Urinary bladder (tissue), 4 donors: ENCODE measurements around the gene GLI3. TPM values are rescaled to one million over a fixed set of nuclear protein-coding genes. Genes with fewer than 3 reads are reported as not detected.

Experiments
- DNase-seq: peaks from one replicate; pipeline ENCODE4 v3.0.0-alpha.2; 2015; ENCODE audit errors: extremely low spot score
- H3K27ac ChIP-seq: one replicate; pipeline ENCODE4 v1.5.1; 2013; ENCODE audit warnings: low read depth, mild to moderate bottlenecking, moderate library complexity
- H3K36me3 ChIP-seq: one replicate; pipeline ENCODE4 v1.6.1; 2013; ENCODE audit warnings: mild to moderate bottlenecking, moderate library complexity; ENCODE audit not compliant: insufficient read depth
- H3K4me1 ChIP-seq: one replicate; pipeline ENCODE4 v1.6.1; 2013; ENCODE audit warnings: mild to moderate bottlenecking, moderate library complexity; ENCODE audit not compliant: insufficient read depth
- H3K4me3 ChIP-seq: one replicate; pipeline ENCODE4 v1.5.1; 2013; ENCODE audit warnings: low read depth, low read length
- WGBS: extraction: QIAGEN DNeasy Blood & Tissue Kit; methylation state at CpG from one replicate; pipeline ENCODE4 v1.1.7; 2013; 5-methylcytosine and 5-hydroxymethylcytosine counted together
- polyA plus RNA-seq: library from polyadenylated mRNA; stranded (reverse); fragments of 200-250 nt; gene quantifications from one replicate; pipeline ENCODE4 v1.2.3, GENCODE V29; 2013
- small RNA-seq: library from RNA; depleted of rRNA; stranded (forward); fragments of <200 nt; gene quantifications from one replicate; pipeline ENCODE3, GENCODE V24; 2014
- total RNA-seq: library from RNA; depleted of rRNA; stranded (reverse); fragments of >200 nt; gene quantifications from one replicate; pipeline ENCODE4 v1.2.3, GENCODE V29; 2014
- donor health status: healthy with polysubstance abuse.
- donor health status: healthy.

GLI3 gene
- total and polyA plus RNA-seq, 2 donors: 8.1 to 23.2 TPM

DNA sequence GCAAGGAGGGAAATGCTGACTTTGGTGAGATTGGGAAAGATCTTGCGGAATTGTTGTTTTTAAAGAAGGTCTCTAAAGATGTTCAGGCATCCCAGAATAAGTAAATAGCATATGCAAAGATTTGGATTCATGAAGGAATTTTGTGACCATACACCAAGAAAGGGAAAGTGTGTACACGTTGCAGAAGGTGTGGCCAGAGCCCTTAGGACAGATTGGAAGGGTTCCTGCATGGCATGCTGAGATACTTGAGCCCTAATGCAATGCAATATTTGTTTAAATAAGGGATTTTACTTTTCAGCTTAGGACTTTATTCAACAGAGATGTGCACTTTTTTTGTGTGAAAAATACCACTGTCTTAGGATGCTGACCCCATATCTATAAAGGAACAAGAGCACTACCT, 314.6 kb downstream of the GLI3 start:
- no peaks in the 10 kb centered on the region for H3K36me3 ChIP-seq
- no peak overlapping the region for H3K4me3 ChIP-seq
- 80% methylated on average over 2 of the region's 2 CpGs for WGBS
- H3K4me1 ChIP-seq: no peaks in the 10 kb centered on the region
- H3K27ac ChIP-seq: no peak overlapping the region
- DNase-seq: no peak

DNA sequence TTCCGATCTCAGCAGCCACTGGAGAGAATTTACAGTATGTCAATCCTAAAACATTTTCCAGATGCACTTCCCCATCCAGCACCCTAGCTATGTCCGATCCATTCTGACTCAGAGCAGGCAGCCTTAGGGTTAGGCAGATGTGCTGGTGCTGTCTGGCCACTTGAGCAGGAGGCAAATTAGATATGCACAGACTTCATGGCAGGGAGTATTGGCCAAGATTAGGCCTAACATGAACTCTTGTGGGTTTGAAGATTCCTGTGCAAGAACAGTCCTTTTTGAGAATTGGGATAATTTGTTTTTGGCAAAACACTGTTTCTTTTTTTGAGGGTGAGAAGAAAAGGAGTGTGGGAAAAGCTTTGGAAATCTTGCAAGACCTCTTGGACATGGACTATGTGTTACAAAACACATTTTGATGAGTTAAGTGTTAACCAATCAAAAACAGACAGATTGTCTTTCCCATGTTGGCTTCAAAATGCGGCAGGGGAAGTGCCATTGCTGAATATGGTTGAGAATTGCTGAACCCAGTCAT, 315.5 kb downstream of the GLI3 start:
- H3K4me3 ChIP-seq: no peak overlapping the region
- DNase-seq: no peak
- H3K4me1 ChIP-seq: no peaks in the 10 kb centered on the region
- H3K36me3 ChIP-seq: no peaks in the 10 kb centered on the region
- H3K27ac ChIP-seq: no peak overlapping the region
- WGBS: 56% methylated on average over 3 of the region's 3 CpGs

DNA sequence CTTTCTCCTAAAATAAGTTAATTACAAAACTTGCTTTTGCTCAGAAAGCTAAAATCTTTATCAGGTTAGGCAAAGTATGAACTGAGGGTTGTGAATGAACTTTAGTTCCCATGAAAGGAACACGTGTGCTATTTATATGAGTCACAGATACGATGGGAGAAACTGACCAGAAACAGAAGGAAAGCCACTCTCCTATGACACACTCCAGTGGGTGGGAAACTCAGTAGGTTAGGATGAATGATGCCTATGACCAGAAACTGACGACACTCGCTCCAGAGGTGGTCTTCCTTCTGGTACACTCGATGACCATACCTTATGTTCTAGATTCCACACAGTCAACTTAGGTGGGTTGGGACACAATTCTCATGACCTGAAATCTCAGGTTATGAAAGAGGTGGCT, 318.4 kb downstream of the GLI3 start:
- 81% methylated on average over 5 of the region's 5 CpGs for WGBS

DNA sequence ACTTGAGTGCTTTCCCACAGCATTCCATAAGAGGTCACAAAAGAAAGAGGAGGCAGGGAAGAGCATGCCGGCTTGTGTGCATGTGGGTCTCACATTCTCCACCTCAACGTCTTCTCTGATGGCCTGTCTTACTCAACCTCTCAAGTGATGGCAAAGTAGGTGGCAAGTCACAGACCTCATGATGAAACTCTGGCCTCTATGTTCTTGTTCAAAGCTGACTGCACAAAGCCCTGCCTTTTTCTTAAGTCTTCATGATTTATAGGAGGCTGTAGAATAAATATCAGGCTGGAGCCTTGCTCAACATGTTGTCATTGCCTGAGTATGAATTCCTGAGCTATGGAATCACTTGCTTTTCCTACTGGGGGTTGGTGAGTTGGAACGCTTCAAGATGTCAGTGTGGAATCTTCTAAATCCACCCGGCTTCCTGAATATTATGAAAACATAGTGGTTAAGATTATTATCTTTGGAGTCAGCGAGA, 320.5 kb downstream of the GLI3 start:
- 23% methylated on average over 5 of the region's 5 CpGs for WGBS
- peak; percentile 8 for DNase-seq
- no peaks in the 10 kb centered on the region for H3K36me3 ChIP-seq
- H3K4me3 ChIP-seq: no peak overlapping the region
- no peaks in the 10 kb centered on the region for H3K4me1 ChIP-seq
- no peak overlapping the region for H3K27ac ChIP-seq

More for the DNA sequence above, 318.4 kb downstream of the GLI3 start:
- Histone ChIP-seq H3K4me1 (no peaks in the 10 kb centered on the region), H3K27ac (no peak overlapping the region), H3K4me3 (no peak overlapping the region), H3K36me3 (no peaks in the 10 kb centered on the region)
- no peak for DNase-seq

DNA sequence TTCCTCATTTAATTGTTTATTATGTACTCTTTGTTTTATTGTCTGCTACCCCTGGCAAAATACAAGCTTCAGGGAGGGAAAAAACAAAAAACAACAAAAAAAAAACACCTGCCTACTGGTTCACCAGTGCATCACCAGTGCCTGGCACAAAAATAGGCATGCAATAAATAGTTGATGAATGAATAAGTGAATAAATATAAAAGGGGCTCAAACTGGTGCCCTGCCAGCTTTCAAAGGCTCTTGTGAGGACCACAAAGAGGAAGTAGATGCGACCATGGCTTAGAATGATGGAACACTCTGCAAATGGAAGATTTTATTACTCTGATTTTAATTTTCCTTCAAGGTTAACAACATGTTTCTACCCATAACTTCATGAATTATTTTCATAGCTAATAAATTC, 321.1 kb downstream of the GLI3 start:
- Histone ChIP-seq H3K27ac (no peak overlapping the region), H3K36me3 (no peaks in the 10 kb centered on the region), H3K4me3 (no peak overlapping the region), H3K4me1 (no peaks in the 10 kb centered on the region)
- WGBS: 76% methylated on average over 1 of the region's 1 CpG
- DNase-seq: no peak

DNA sequence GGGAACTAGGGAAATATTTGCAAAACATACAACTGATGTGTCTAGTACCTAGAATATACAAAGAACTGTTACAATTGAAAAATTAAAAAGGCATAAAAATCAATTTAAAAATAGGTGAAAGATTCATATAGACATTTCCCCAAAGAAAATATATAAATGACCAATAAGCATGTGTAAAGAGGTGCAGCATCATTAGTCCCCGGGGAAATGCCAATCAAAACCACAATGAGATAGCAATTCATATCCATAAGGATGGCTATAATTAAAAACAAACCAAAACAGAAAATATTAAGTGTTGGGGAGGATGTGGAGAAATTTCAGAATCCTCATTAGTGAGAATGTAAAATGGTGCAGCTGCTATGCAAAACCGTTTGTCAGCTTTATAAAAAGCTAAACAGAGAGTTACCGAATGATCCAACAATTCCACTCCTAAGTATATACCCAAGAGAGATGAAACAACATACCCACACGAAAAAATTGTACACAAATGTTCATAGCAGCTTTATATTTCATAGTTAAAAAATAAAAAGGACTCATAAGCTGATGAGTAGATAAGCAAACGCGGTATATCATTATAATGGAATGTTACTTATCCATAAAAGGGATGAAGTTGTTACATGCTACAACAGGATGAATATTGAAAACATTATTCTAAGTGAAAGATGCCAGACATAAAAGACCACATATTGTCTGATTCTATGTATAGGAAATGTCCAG, 324.0 kb downstream of the GLI3 start:
- DNase-seq: no peak
- WGBS: 56% methylated on average over 6 of the region's 6 CpGs
- no peaks in the 10 kb centered on the region for H3K4me1 ChIP-seq
- no peaks in the 10 kb centered on the region for H3K36me3 ChIP-seq
- no peak overlapping the region for H3K4me3 ChIP-seq
- H3K27ac ChIP-seq: no peak overlapping the region

DNA sequence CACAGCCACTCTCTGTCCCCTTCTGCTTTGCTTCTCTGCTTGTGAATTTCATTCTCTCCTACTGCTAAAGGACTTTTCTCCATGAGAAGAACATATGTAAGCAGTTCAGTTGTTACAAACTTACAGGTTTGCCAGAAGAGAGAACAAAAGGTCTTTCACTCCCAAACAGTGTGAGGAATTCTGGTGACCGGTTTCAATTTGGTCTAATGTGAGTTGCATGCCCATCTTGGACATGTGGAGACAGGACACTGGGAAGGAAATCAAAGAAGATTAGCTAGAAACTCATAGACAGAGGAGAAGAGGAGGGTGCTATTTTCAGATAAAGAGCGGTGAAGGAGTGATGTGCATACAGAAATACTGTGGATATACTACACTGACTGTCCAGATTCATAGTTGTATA, 324.6 kb downstream of the GLI3 start:
- 90% methylated on average over 2 of the region's 2 CpGs for WGBS
- DNase-seq: no peak
- no peak overlapping the region for H3K27ac ChIP-seq
- H3K4me3 ChIP-seq: no peak overlapping the region
- H3K4me1 ChIP-seq: no peaks in the 10 kb centered on the region
- no peaks in the 10 kb centered on the region for H3K36me3 ChIP-seq

DNA sequence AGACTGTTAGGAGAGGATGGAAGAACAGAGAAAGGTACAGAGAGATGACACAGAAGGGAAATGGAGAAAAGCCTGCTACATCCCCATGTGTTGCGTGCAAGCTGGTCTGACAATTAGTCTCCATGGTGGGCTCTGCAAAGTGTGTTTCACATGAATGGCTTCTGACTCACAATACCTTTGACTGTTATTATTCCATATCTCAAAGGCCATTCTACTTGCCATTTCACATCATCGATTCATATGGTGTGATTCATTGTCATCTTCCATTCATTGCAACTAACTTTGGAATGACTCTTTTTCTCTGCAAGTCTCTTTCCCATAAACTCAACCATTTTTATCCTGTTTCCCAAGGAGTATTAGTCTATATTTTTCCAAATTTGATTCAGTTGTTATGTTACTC, 325.2 kb downstream of the GLI3 start:
- Histone ChIP-seq H3K4me3 (no peak overlapping the region), H3K4me1 (no peaks in the 10 kb centered on the region), H3K36me3 (no peaks in the 10 kb centered on the region), H3K27ac (no peak overlapping the region)
- 96% methylated on average over 2 of the region's 2 CpGs for WGBS
- no peak for DNase-seq

Small RNAs within 50 kb of the gene (small RNA-seq; reads per million reads assigned to genes)
- not detected for gene HMGN2P30
